ENCODE measurements around the gene ZNF524.

GRCh38 chr19:55645512-55645881, 45.4 kb downstream of the ZNF524 start:
- TF ChIP-seq CTCF (IDR thresholded peaks at IDR 0.05) (no peak), POLR2AphosphoS2 (conservative IDR thresholded peaks at IDR 0.05; ENCODE audit: low read length) (no peak), E2F6 (IDR thresholded peaks at IDR 0.05; ENCODE audit: borderline replicate concordance, low read depth) (no peak), HMGXB4 (CRISPR knock-in tag; IDR thresholded peaks at IDR 0.05; ENCODE audit: borderline replicate concordance) (no peak), POLR2A (IDR thresholded peaks at IDR 0.05; ENCODE audit: low read length) (no peak), MAX (IDR thresholded peaks at IDR 0.05) (no peak), HDAC2 (IDR thresholded peaks at IDR 0.05) (no peak), ESRRA (IDR thresholded peaks at IDR 0.05; ENCODE audit: borderline replicate concordance, low read length) (no peak), ATOH8 (CRISPR knock-in tag; IDR thresholded peaks at IDR 0.05; ENCODE audit: low read depth) (no peak), CHD4 (IDR thresholded peaks at IDR 0.05; ENCODE audit: borderline replicate concordance) (no peak)

Data from A549 (cell line).